B cell (primary cell): Measurements from ENCODE around the gene ETV6. TPM values are rescaled to one million over a fixed set of nuclear protein-coding genes. Genes with fewer than 3 reads are reported as not detected.

Source experiments
- ATAC-seq: fragments of 200-7000 bp; cut with Tn5 transposase; one replicate; pipeline ENCODE4 v1.10.0; 2021; ENCODE audit warnings: low read depth, mild to moderate bottlenecking, moderate number of reproducible peaks, moderate library complexity
- CTCF ChIA-PET: fragments of 350-600 bp; sonication (Branson Sonifier 250); formaldehyde crosslinking; loops from one replicate; lab custom pipeline; 2021; ENCODE audit warnings: antibody characterized with exemption, inconsistent platforms; lab: Charles Lee
- POLR2A ChIA-PET: fragments of 350-600 bp; sonication (Branson Sonifier 250); formaldehyde crosslinking; loops from one replicate; lab custom pipeline; 2021; ENCODE audit warnings: antibody characterized with exemption; lab: Charles Lee
- DNase-seq: peaks from one replicate; pipeline ENCODE4 v3.0.0; 2013
- H2AFZ ChIP-seq: 2 replicates; pipeline ENCODE4 v1.6.1; 2012; ENCODE audit warnings: mild to moderate bottlenecking, low read depth, low read length; ENCODE audit not compliant: insufficient read depth, poor library complexity, severe bottlenecking
- H3K27ac ChIP-seq, 2 donors: 1 replicate in 1 of 2; 2 replicates in 1 of 2; pipeline ENCODE4 v1.5.1; 2012 to 2013; ENCODE audit warnings: low read length in 2 of 2, mild to moderate bottlenecking in 2 of 2, moderate library complexity in 1 of 2
- H3K27me3 ChIP-seq, 4 experiments: fragments of 200-600 bp in 1 of 4; sonication (generic) in 1 of 4; replicated peaks in 1 of 4; 1 replicate in 2 of 4; 2 replicates in 2 of 4; pipeline versions ENCODE4 v1.6.1 to v1.7.0; 2013 to 2016; ENCODE audit warnings: low read length in 3 of 4, mild to moderate bottlenecking in 2 of 4, mixed read lengths in 1 of 4, moderate library complexity in 1 of 4; ENCODE audit not compliant: insufficient read depth in 4 of 4, control insufficient read depth in 3 of 4; ENCODE audit errors: control extremely low read depth in 1 of 4
- H3K36me3 ChIP-seq, 2 experiments: replicated peaks in 1 of 2; 1 replicate in 1 of 2; 2 replicates in 1 of 2; pipeline versions ENCODE4 v1.6.1 to v1.7.1; 2013; ENCODE audit warnings: low read length in 1 of 2; ENCODE audit not compliant: insufficient read depth in 2 of 2, control insufficient read depth in 1 of 2; ENCODE audit errors: control extremely low read depth in 1 of 2, extremely low read depth in 1 of 2
- H3K4me1 ChIP-seq, 2 donors: fragments of 200-600 bp in 1 of 2; sonication (generic) in 1 of 2; 1 replicate in 1 of 2; 2 replicates in 1 of 2; pipeline versions ENCODE4 v1.5.1 to v1.6.1; 2013 to 2017; ENCODE audit warnings: low read length in 2 of 2; ENCODE audit not compliant: control insufficient read depth in 2 of 2, insufficient read depth in 2 of 2
- H3K4me2 ChIP-seq: replicated peaks from 2 replicates; pipeline ENCODE3; 2012; ENCODE audit warnings: mild to moderate bottlenecking, low read depth, low read length; ENCODE audit not compliant: poor library complexity, severe bottlenecking
- H3K4me3 ChIP-seq, 5 experiments: fragments of 200-600 bp in 1 of 5; sonication (generic) in 1 of 5; 1 replicate in 3 of 5; 2 replicates in 2 of 5; pipeline versions ENCODE4 v1.5.1 to v1.7.0; 2011 to 2016; ENCODE audit warnings: low read length in 4 of 5, mild to moderate bottlenecking in 4 of 5, low read depth in 2 of 5, control low read depth in 1 of 5, moderate library complexity in 1 of 5; ENCODE audit not compliant: insufficient read depth in 1 of 5; ENCODE audit errors: control extremely low read depth in 1 of 5, extremely low read depth in 1 of 5
- H3K79me2 ChIP-seq: fragments of 200-600 bp; sonication (generic); one replicate; pipeline ENCODE4 v1.6.0; 2016; ENCODE audit warnings: low read length; ENCODE audit not compliant: control insufficient read depth, insufficient read depth
- H3K9ac ChIP-seq: fragments of 200-600 bp; sonication (generic); 2 replicates; pipeline ENCODE4 v1.6.1; 2017; ENCODE audit warnings: mild to moderate bottlenecking, low read length, moderate library complexity
- H3K9me3 ChIP-seq, 3 donors: one replicate each; pipeline versions ENCODE4 v1.6.1 to v1.7.1; 2013; ENCODE audit warnings: low read length in 2 of 3; ENCODE audit not compliant: control insufficient read depth in 2 of 3, insufficient read depth in 1 of 3; ENCODE audit errors: control extremely low read depth in 1 of 3
- H4K20me1 ChIP-seq: 2 replicates; pipeline ENCODE4 v1.6.0; 2012; ENCODE audit warnings: mild to moderate bottlenecking, low read length; ENCODE audit not compliant: insufficient read depth, control insufficient read depth, poor library complexity, severe bottlenecking
- H3K27ac Mint-ChIP-seq: one replicate; pipeline ENCODE4 v1.8.0; 2021; ENCODE audit warnings: mixed read lengths
- H3K27me3 Mint-ChIP-seq: one replicate; pipeline ENCODE4 v1.8.0; 2021; ENCODE audit warnings: mixed read lengths
- H3K4me1 Mint-ChIP-seq: one replicate; pipeline ENCODE4 v1.8.0; 2021; ENCODE audit warnings: mixed read lengths
- H3K4me3 Mint-ChIP-seq: one replicate; pipeline ENCODE4 v1.8.0; 2021; ENCODE audit warnings: mixed read lengths
- H3K9me3 Mint-ChIP-seq: one replicate; pipeline ENCODE4 v1.8.0; 2022; ENCODE audit warnings: mixed read lengths; ENCODE audit not compliant: insufficient read depth
- EZH2 ChIP-seq: IDR thresholded peaks from 2 replicates; pipeline ENCODE4 v1.6.1; 2012; ENCODE audit warnings: borderline replicate concordance, low read depth, mild to moderate bottlenecking, moderate library complexity, low read length; ENCODE audit not compliant: insufficient read depth, poor library complexity, severe bottlenecking
- WGBS: methylation state at CpG from one replicate; pipeline ENCODE4 v1.1.5; 2013; ENCODE audit warnings: missing lambda C conversion rate; ENCODE audit not compliant: insufficient coverage; 5-methylcytosine and 5-hydroxymethylcytosine counted together
- intact Hi-C: fragments of 100-400 bp; cut with micrococcal nuclease; formaldehyde crosslinking; loops from one replicate; pipeline ENCODE4 v1.10.0; 2022
- polyA plus RNA-seq: library from polyadenylated mRNA; depleted of rRNA; stranded (reverse); fragments of >200 nt; gene quantifications from 2 replicates; pipeline ENCODE4 v1.2.3, GENCODE V29; 2012
- total RNA-seq, 2 donors: library from RNA; stranded (reverse); fragments of 120-200 nt in 1 of 2; gene quantifications; 1 replicate in 1 of 2; 2 replicates in 1 of 2; pipeline versions ENCODE4 v1.2.3 to v1.2.4, GENCODE V29; 2013 to 2022
- TF ChIP-seq, protein P1 (sequence below): fragments of 200-600 bp; IDR thresholded peaks from one replicate; pipeline ENCODE4 v1.8.0; 2022; ENCODE audit warnings: antibody characterized with exemption, mild to moderate bottlenecking

Gene ETV6
- total and polyA plus RNA-seq, 2 donors (not counting 1 experiment from before 2014, with no cell fraction given), result 17.4 to 123 TPM

DNA sequence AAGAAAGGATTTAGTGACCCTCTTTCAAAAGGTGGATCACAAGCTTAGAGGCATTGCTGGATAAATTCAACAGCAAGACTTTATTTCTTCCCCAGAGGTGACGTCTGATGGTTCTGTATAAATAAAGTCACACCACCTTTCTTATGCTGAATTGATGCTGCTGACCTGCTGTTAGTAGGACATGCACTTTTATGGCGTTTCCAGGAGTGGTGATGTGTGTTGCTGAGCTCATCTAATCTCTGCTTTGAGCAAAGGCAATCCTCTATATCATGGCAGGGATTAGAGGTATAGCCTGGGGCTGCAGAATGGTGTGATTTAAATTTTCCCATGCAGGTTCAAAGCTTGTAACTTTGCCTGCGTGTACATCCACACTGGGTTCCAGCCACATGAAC is 94.9 kb downstream of the ETV6 start:
- peaks cover 63 to 78% of the 10 kb centered on the region in 2 donors for H3K4me1 ChIP-seq
- H4K20me1 ChIP-seq, result peaks cover 10% of the 10 kb centered on the region
- ATAC-seq, result no peak
- H3K27me3 Mint-ChIP-seq, result no peaks in the 10 kb centered on the region
- no peak overlapping the region for H3K4me3 Mint-ChIP-seq
- TF ChIP-seq EZH2, result no peak
- TF ChIP-seq, protein P1, sequence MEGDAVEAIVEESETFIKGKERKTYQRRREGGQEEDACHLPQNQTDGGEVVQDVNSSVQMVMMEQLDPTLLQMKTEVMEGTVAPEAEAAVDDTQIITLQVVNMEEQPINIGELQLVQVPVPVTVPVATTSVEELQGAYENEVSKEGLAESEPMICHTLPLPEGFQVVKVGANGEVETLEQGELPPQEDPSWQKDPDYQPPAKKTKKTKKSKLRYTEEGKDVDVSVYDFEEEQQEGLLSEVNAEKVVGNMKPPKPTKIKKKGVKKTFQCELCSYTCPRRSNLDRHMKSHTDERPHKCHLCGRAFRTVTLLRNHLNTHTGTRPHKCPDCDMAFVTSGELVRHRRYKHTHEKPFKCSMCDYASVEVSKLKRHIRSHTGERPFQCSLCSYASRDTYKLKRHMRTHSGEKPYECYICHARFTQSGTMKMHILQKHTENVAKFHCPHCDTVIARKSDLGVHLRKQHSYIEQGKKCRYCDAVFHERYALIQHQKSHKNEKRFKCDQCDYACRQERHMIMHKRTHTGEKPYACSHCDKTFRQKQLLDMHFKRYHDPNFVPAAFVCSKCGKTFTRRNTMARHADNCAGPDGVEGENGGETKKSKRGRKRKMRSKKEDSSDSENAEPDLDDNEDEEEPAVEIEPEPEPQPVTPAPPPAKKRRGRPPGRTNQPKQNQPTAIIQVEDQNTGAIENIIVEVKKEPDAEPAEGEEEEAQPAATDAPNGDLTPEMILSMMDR, result no peak
- H3K4me2 ChIP-seq, result no peak overlapping the region
- intact Hi-C loops, result no loop called here
- peaks cover 98% of the 10 kb centered on the region for H3K79me2 ChIP-seq
- H3K9ac ChIP-seq, result no peak overlapping the region
- no peak for DNase-seq
- POLR2A ChIA-PET, result interaction anchor here (0.6 to 3.3 kb wide), 3 partner anchors 13 to 615 kb away, joined by 3 to 19 read pairs (median 3); no protein-coding TSS in a partner anchor
- no peak overlapping the region for H2AFZ ChIP-seq
- no peaks in the 10 kb centered on the region for H3K9me3 Mint-ChIP-seq
- H3K9me3 ChIP-seq, result no peaks in the 10 kb centered on the region
- no peaks in the 10 kb centered on the region for H3K27me3 ChIP-seq
- H3K4me3 ChIP-seq, result no peak overlapping the region
- H3K36me3 ChIP-seq, result no peaks in the 10 kb centered on the region
- no CpG with 5 or more reads among the region's 3 CpGs for WGBS
- no peak overlapping the region for H3K27ac ChIP-seq
- peaks cover 84% of the 10 kb centered on the region for H3K4me1 Mint-ChIP-seq
- CTCF ChIA-PET, result interaction anchor here (1.1 to 5.2 kb wide), 3 partner anchors 12 to 100 kb away, joined by 3 to 31 read pairs (median 11); no protein-coding TSS in a partner anchor
- no peak overlapping the region for H3K27ac Mint-ChIP-seq

DNA sequence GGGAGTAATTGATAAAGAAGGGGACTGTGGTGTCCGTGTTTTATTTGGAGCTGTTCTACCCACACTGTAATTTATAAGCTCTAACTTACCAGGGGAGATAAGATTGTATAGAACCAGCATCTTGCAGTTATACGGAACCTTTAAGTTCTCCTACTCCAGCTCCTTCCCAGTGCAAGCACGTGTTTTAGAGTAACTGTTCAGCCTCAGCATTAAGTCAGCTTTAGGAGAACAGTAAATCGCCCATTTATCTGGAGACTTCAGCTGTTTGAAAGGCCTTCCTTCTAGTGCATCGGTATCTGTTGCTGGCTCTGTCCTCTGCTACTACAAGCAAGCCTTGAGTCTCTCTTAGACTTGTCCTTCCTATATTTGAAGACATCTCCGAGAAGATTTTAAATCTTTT is 95.6 kb downstream of the ETV6 start:
- ATAC-seq, result no peak
- H3K9ac ChIP-seq, result no peak overlapping the region
- no peak overlapping the region for H3K27ac ChIP-seq
- TF ChIP-seq EZH2, result no peak
- TF ChIP-seq, protein P1, result no peak
- intact Hi-C loops, result loop anchor here (5.0 kb wide), 1 partner anchor 287 kb away; no protein-coding TSS in a partner anchor
- peaks cover 3% of the 10 kb centered on the region for H4K20me1 ChIP-seq
- Mint-ChIP-seq H3K27ac (peak overlapping the region; percentile 89), H3K9me3 (no peaks in the 10 kb centered on the region), H3K4me1 (peaks cover 84% of the 10 kb centered on the region), H3K27me3 (no peaks in the 10 kb centered on the region), H3K4me3 (peak overlapping the region; percentile 30)
- no peaks in the 10 kb centered on the region for H3K9me3 ChIP-seq
- peak overlapping the region; percentile 65 for H3K4me2 ChIP-seq
- CTCF ChIA-PET, result interaction anchor here (0.6 to 5.2 kb wide), 4 partner anchors 13 to 100 kb away, joined by 3 to 31 read pairs (median 7); no protein-coding TSS in a partner anchor
- peaks cover 65 to 79% of the 10 kb centered on the region in 2 donors for H3K4me1 ChIP-seq
- H3K79me2 ChIP-seq, result peaks cover 98% of the 10 kb centered on the region
- H3K27me3 ChIP-seq, result no peaks in the 10 kb centered on the region
- H2AFZ ChIP-seq, result no peak overlapping the region
- no peak for DNase-seq
- H3K4me3 ChIP-seq, result no peak overlapping the region
- POLR2A ChIA-PET, result interaction anchor here (0.6 to 3.3 kb wide), 3 partner anchors 14 to 615 kb away, joined by 3 to 19 read pairs (median 9); no protein-coding TSS in a partner anchor
- H3K36me3 ChIP-seq, result no peaks in the 10 kb centered on the region
- WGBS, result 55% methylated on average over 3 of the region's 6 CpGs
